ENCODE data around the gene PPP1R9A.

PPP1R9A gene

DNA sequence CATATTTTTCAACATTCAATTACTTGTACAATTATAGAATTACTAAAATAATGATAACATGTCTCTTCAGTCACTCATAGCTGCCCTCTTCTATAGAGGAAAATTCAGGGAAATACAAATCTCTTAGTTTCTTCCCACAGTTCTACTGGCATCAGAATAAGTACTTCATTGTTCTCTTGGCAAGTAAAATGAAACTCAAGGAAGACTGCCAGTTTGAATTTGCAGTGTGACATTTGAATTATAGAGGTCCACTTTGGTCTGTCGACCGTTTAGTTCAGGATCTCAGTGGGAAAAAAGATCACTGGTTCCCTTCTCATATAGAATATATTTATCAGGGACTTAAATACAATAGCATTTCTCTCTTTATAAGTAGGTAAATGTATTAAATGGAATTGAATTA, 302.4 kb downstream of the PPP1R9A start:
- Histone ChIP-seq H3K4me2 (ENCODE audit: low read length) (no peak overlapping the region), H3K36me3 (ENCODE audit: control insufficient read depth, insufficient read depth, low read length) (no peaks in the 10 kb centered on the region), H3K27me3 (ENCODE audit: control insufficient read depth, insufficient read depth, low read length) (no peaks in the 10 kb centered on the region), H3K4me1 (no peaks in the 10 kb centered on the region), H3K9ac (no peak overlapping the region), H3K79me2 (peaks cover 1% of the 10 kb centered on the region), H3K9me3 (ENCODE audit: control insufficient read depth, low read length) (no peaks in the 10 kb centered on the region), H2AFZ (no peak overlapping the region), H3K27ac (no peak overlapping the region), H3K4me3 (ENCODE audit: low read depth, low read length) (no peak overlapping the region)
- TF ChIP-seq, protein P1, sequence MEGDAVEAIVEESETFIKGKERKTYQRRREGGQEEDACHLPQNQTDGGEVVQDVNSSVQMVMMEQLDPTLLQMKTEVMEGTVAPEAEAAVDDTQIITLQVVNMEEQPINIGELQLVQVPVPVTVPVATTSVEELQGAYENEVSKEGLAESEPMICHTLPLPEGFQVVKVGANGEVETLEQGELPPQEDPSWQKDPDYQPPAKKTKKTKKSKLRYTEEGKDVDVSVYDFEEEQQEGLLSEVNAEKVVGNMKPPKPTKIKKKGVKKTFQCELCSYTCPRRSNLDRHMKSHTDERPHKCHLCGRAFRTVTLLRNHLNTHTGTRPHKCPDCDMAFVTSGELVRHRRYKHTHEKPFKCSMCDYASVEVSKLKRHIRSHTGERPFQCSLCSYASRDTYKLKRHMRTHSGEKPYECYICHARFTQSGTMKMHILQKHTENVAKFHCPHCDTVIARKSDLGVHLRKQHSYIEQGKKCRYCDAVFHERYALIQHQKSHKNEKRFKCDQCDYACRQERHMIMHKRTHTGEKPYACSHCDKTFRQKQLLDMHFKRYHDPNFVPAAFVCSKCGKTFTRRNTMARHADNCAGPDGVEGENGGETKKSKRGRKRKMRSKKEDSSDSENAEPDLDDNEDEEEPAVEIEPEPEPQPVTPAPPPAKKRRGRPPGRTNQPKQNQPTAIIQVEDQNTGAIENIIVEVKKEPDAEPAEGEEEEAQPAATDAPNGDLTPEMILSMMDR (IDR thresholded peaks at IDR 0.05): no peak

DNA sequence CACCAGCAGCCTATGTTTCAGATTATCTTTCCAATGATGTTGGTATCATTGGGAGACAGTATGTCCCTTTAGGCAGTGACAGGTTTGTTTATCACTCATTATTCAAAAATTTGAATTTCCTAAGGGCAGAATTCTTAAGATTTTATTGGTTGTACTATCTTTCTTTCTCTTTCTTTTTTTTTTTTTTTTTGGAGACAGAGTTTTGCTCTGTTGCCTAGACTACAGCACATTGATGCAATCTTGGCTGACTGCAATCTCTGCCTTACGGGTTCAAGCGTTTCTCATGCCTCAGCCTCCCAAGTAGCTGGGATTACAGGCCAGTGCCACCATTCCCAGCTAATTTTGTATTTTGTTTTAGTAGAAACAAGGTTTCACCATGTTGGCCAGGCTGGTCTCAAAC, 305.8 kb downstream of the PPP1R9A start:
- H3K9ac ChIP-seq: no peak overlapping the region
- H3K36me3 ChIP-seq (ENCODE audit: control insufficient read depth, insufficient read depth, low read length): no peaks in the 10 kb centered on the region
- H3K9me3 ChIP-seq (ENCODE audit: control insufficient read depth, low read length): no peaks in the 10 kb centered on the region
- no peaks in the 10 kb centered on the region for H3K27me3 ChIP-seq (ENCODE audit: control insufficient read depth, insufficient read depth, low read length)
- no peak overlapping the region for H3K27ac ChIP-seq
- no peaks in the 10 kb centered on the region for H3K4me1 ChIP-seq
- H2AFZ ChIP-seq: no peak overlapping the region
- H3K4me3 ChIP-seq (ENCODE audit: low read depth, low read length): no peak overlapping the region
- H3K4me2 ChIP-seq (ENCODE audit: low read length): no peak overlapping the region
- no peaks in the 10 kb centered on the region for H3K79me2 ChIP-seq
- TF ChIP-seq, protein P1 (IDR thresholded peaks at IDR 0.05): no peak

DNA sequence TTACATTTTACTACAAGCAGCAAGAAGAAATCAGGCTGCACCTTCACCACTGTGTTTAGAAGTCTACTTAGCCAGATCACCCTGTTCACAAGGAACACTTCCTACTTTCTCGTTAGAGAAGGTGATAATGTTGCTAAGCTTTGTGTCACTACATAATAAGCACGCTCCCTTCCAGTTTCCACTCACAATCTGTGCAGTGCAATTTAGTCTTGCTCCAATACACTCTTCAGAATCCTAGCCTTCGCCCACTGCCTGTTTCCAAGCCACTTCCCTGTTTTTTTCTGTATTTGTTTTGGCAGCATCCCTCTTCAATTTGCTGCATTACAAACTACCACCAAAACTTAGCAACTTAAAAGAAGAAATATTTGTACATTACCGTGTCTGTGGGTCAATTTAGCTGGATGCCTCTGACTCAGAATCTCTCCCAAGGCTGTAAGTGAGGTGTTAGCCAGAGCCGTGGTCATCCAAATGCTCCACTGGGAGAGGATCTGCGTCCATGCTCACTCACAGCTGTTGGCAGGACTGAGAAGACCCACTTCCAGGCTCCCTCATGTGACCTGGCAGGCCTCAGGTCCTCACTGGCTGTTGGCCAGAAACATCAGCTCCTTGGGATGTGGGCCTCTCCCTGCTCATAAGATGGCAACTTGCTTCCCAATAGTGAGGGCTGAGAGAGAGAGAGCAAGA, 306.6 kb downstream of the PPP1R9A start:
- no peaks in the 10 kb centered on the region for H3K9me3 ChIP-seq (ENCODE audit: control insufficient read depth, low read length)
- TF ChIP-seq, protein P1 (IDR thresholded peaks at IDR 0.05): no peak
- H2AFZ ChIP-seq: no peak overlapping the region
- no peaks in the 10 kb centered on the region for H3K4me1 ChIP-seq
- H3K4me2 ChIP-seq (ENCODE audit: low read length): no peak overlapping the region
- H3K27ac ChIP-seq: no peak overlapping the region
- H3K27me3 ChIP-seq (ENCODE audit: control insufficient read depth, insufficient read depth, low read length): no peaks in the 10 kb centered on the region
- H3K36me3 ChIP-seq (ENCODE audit: control insufficient read depth, insufficient read depth, low read length): no peaks in the 10 kb centered on the region
- no peak overlapping the region for H3K9ac ChIP-seq
- no peak overlapping the region for H3K4me3 ChIP-seq (ENCODE audit: low read depth, low read length)
- H3K79me2 ChIP-seq: no peaks in the 10 kb centered on the region

DNA sequence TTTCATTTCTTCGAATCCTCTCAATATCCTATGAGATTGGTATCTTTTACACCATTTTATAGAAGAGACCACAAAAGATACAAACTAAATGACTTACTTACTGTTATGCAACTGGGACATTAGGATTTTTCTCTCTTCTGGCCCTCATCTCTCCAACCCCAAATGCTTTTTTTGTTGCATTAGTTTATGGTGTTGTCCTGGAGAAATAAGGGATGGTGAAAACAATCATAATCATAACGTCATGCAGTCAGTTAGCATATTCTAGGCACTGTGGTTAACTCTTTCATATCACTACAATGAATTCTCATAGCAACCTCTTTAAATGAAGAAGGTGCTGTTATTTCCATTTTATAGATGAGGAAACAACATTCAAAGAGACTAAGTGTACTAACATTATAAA, 312.3 kb downstream of the PPP1R9A start:
- Histone ChIP-seq H3K9ac (no peak overlapping the region), H3K36me3 (ENCODE audit: control insufficient read depth, insufficient read depth, low read length) (no peaks in the 10 kb centered on the region), H3K79me2 (no peaks in the 10 kb centered on the region), H2AFZ (no peak overlapping the region), H3K4me3 (ENCODE audit: low read depth, low read length) (no peak overlapping the region), H3K4me2 (ENCODE audit: low read length) (no peak overlapping the region), H3K27me3 (ENCODE audit: control insufficient read depth, insufficient read depth, low read length) (no peaks in the 10 kb centered on the region), H3K4me1 (no peaks in the 10 kb centered on the region), H3K27ac (no peak overlapping the region), H3K9me3 (ENCODE audit: control insufficient read depth, low read length) (no peaks in the 10 kb centered on the region)
- TF ChIP-seq, protein P1 (IDR thresholded peaks at IDR 0.05): no peak

DNA sequence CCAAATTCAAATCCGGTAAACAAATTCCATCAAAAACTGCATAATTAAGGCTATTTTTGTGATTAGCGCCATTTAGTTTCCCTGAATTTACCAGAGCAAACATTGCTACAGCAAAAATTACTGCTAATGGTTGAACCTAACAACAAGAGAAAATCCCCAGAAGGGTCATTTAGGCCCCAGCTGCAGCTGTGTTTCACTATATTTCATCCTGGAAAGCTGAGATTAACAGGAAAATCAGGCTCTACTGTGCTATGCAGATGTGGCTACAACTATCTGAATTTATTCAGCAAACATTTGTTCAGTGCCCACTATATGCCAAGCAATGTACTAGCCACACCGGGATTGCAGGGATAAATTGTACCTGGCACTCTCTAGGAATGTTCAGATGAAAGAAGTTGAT, 312.9 kb downstream of the PPP1R9A start:
- TF ChIP-seq, protein P1 (IDR thresholded peaks at IDR 0.05): no peak
- no peaks in the 10 kb centered on the region for H3K27me3 ChIP-seq (ENCODE audit: control insufficient read depth, insufficient read depth, low read length)
- no peaks in the 10 kb centered on the region for H3K9me3 ChIP-seq (ENCODE audit: control insufficient read depth, low read length)
- no peaks in the 10 kb centered on the region for H3K4me1 ChIP-seq
- no peak overlapping the region for H3K4me2 ChIP-seq (ENCODE audit: low read length)
- no peaks in the 10 kb centered on the region for H3K36me3 ChIP-seq (ENCODE audit: control insufficient read depth, insufficient read depth, low read length)
- no peak overlapping the region for H2AFZ ChIP-seq
- H3K9ac ChIP-seq: no peak overlapping the region
- H3K27ac ChIP-seq: no peak overlapping the region
- H3K4me3 ChIP-seq (ENCODE audit: low read depth, low read length): no peak overlapping the region
- H3K79me2 ChIP-seq: no peaks in the 10 kb centered on the region

All from parathyroid adenoma (tissue), 2 donors.